HG03378 (cell line): ENCODE measurements around the gene ALX3.
"Not testable (repeated sequence)": the region's sequence is repeated elsewhere in the genome, so short reads cannot be mapped to it uniquely, and the experiment has no call there.

Source experiments
- ATAC-seq: cut with Tn5 transposase; IDR thresholded peaks from one replicate; pipeline ENCODE4 v1.9.1; 2021; ENCODE audit warnings: mild to moderate bottlenecking, moderate library complexity; ENCODE audit not compliant: unreplicated experiment

ALX3 gene

DNA sequence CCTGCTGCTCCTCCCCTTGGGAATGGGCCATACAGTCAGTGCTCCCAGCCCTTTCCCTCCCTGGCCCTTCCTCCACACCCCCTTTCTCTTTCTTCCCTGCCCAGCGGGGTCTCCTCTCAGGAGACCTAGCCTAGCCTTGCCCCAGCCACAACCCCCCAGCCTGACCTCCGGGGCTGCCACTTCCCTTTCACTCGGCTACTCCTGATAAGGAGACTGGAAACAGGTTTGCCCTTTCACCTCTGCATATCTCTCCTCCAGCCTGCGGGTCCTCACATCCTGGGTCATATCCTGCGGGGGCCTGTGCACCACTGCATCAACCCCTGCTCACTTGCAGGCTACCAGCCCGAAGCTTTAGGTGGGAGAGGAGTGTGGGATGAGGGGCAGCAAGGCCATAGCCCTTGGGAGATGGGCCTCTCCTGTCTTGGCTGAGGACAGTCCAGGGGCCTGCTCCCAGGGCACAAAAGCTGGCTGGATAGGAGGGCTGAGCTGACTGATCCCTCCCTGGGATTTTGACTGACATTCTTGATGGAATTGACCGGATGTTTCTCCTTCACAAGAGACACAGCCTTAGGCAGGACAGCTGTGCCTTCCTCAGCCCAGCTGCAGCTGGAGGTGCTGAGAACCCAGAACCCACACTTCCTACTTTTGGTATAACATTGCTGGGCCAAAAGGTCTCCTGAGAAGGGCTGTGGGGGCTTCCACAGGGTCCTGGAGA lies 19.2 kb upstream of the ALX3 start:
- ATAC-seq, result no peak

DNA sequence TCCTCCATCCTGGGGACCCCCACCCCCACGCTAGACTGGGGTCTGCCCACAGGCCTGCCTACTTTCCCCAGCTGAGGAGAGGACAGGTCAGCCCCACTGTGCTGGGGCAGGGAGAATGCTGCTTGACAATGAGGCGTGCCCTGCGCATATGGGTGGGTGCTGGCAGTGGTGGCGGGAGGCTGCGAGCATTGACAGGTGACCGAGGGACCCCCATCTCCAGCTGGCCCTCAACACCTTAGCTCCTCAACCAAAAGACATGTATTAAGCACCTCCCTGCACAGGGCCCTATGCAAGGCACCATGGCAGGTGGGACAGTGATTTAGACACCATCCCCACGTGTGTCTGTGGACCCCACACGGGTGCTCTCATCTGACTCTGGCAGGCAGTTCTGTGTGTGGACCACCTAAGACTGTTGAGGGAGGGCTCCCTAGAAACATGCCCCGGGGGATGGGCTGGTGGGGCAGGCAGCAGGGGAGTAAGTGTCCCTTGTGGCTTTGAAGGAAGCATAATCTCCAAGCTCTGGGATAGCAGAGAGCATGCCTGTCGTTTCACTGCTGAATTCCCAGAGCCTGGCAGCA lies 18.4 kb upstream of the ALX3 start:
- no peak for ATAC-seq

DNA sequence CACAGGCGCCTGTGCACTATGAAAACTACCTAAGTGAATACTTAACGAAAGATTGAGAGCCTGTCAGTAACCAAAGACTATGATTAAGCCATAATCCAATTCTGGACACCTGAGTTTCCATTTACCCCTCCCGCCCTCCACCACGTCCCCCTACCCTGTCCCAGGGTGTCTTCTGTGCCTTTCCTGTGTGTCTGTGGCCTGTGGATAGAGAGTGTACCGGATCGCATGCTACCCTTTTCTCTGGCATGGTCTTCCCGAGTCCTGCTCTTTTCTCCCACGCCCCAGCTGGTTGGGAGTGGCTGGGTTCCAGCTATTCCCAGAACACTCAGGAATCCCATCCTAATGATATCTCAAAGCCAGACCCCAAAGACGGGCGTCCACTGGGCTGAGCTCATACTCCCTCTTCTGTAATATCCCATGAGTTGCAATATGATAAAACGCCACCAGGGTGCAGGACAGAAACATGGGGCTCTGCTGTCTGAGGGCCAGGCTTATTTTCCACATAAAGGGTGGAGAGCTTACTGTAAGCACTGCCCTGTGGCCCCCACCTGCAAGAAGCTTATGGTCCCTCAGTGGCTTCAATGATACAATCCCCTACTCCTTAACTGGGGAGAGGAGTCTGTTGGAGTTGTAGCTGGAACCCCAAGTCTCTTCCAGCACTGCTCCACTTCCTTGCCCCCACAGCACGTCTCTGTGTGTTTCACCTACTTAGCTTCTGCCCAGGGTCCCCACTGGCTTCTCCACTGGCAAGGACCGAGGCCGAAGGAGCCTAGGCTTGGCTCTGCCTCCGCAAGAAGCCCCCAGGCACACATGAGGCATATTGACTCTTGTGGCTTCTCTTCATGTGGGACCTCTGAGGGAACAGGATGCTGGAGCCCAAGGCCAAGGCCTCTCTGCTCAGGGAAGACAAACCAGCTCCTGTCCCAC lies 17.6 kb upstream of the ALX3 start:
- ATAC-seq, result no peak

DNA sequence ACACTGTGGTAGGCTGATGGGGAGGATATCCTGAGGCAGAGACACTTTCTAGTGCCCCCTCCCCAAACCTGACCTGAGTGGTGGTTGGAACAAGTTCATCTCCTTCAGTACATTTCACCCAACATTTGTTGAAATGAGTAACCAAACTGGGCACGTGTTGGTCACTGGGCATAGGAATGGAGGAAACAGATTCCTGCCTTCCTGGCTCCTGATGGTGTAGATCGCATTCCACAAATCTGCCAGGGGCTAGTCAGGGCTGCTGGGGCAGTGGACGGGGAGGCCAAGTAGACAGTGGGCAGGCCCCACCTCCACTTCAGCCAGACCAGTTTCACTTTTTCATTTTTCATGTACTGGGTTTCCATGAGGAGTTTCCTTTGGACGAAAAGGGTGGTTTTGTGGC lies 16.5 kb upstream of the ALX3 start:
- no peak for ATAC-seq

DNA sequence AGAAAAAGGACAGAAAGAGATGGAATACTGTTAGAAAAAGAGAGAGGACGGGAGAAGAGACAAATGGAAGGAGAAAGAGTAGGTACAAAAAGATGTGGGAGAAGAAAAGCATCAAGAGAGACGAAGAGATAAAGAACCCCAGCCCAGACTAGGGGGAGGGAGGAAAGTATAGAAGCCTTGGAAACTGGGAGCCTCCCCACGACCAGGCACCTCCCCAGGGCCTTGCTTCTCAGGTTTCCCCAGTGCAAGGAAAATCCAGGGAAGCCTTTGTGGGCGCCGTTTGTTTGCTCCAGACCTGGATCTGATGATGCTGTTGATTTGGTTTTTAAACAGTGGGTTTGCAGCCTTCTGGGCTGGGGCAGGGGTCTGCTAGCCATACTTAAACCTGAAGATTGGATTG lies 15.2 kb upstream of the ALX3 start:
- ATAC-seq, result no peak

DNA sequence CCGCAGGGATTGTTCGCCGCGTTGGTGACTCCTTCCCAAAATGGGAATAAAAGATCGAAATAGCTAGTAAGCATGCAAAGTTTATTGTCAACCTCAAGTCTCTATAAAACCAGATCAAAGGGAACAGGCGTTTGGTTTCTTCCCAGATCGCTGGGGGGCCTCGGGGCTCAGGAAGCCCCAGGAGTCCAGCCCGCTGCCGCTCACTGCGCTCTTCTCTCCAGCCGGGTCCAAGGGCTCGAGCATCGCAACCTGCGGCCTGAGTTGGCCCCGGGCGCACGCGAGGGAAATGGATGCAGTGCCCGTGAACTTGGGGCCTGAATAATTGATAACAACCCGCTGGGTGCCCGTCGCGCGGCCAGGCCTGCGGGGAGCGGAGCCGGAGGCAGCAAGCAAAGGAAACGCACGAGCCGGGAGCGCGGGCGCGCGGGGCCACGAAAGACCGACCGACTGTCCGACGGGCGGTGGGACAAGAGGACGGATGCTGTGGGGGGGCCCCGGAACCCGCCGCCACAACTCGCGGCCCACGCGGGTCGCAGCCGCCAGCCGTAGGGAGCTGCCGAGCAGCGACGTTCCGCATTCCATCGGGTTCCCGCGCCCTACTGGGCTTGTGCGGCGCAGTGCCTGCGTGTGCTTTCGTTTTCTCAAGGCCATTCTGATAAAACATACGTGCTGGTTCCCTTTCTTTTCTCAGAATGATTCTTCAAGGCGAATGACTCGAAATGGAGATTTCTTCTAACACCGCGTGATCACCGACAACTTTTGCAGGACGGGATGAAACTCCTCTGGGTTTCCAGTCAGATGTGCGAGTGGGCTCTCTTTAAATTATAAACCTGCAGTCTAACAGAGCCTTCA lies 14.0 kb upstream of the ALX3 start:
- ATAC-seq, result no peak

DNA sequence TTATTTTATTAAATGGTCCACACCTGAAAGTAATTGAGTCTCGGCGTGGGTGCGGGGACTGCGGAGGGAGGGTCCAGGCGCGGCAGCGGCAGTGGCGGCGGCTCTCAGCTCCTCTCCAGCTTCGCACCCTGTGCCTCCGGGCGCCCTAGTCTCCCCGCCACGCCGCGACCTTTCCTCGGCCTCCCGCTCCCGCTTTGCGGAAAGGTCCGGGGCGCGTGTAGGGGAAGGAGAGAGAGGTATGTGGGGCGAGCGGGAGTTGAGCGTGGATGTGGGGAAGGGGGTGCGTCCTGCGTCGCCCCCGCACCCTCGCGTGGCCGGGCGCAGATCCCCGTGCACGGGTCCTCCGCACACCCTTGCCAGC lies 13.4 kb upstream of the ALX3 start:
- ATAC-seq, result no peak

DNA sequence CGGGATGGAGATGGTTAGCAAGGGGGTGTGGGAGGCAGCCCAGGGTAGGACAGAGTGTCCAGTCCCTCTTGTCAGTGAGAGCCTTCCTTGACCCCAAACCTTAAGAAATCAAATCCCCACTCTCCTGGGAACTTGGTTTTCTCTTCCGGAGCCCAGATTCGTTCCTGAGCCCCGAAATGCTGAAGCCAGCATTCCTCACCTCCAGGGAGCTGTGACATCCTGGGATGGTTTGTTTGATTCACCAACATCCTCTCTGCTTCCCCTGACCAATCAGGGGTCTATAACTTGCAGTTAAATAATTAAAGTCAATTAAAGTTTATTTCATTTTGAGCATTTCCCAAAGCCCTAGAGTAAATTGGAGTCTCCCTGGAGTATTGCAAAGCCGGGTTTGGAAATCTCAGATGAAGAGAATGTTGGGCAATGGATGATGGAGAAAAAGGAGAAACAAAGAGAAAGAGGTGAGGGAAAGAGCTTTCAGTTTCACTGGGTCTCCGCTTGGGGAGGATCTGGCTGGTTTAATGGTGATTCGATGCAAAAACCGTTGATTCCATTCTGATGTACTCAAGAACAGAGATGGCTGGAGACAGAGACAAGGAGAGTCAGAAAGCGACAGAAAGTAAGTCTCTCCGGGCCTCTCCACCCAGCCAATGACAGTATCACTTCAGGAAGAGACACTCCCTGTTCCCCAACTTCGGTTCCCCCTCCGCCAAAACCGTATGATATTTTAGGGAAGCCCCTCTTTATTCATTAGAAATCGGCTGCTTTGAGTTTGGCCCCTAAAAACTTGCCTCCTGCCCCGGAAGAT lies 12.8 kb upstream of the ALX3 start:
- ATAC-seq, result no peak

DNA sequence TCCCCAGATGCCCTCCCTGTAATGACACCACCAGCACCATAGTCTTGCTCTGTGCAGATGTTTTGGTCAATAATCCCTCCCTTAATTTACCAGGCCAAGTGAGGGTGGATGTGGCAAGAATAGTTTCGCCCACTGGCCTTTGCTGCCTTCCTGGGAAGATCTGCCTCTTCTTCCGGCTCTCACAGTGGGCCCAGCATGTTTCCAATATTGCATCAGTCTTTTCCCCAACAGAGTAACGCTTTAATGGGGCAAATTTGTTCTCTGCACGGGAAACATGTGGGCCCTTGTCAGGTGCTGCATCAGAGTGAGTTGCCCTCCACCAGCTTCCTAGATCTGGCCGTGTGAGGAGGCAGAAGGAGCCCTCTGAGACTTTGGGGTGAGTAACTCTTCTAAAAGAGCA lies 12.0 kb upstream of the ALX3 start:
- no peak for ATAC-seq

DNA sequence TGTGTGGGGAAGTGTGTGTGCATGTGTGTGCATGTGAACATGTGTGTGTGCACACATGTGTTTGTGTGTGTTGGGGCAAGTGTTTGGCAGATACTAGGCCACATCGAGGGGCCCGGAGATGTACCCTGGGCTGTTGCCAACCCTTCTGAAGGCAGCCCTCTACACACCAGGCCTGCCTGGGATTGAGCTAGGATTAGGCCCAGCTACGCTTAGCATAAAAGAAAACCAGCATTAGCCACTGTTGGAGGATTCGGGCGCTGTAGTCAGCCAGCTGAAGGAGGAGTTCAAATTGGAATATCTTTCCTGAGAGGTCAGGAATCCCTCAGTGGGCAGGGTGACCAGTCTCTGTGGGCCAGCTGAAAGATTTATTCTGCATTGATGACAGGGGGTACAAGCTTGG lies 10.6 kb upstream of the ALX3 start:
- ATAC-seq, result no peak

DNA sequence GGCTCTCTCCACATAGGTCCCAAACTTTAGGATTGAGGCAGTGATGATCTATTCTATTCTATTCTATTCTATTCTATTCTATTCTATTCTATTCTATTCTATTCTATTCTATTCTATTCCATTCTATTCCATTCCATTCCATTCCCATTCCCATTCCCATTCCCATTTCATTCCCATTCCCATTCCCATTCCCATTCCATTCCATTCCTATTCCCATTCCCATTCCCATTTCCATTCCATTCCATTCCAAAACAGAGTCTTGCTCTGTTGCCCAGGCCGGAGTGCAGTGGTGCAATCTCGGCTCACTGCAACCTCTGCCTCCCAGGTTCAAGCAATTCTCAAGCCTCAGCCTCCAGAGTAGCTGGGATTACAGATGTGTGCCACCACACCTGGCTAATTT lies 9.5 kb upstream of the ALX3 start:
- ATAC-seq, result not testable (repeated sequence)

DNA sequence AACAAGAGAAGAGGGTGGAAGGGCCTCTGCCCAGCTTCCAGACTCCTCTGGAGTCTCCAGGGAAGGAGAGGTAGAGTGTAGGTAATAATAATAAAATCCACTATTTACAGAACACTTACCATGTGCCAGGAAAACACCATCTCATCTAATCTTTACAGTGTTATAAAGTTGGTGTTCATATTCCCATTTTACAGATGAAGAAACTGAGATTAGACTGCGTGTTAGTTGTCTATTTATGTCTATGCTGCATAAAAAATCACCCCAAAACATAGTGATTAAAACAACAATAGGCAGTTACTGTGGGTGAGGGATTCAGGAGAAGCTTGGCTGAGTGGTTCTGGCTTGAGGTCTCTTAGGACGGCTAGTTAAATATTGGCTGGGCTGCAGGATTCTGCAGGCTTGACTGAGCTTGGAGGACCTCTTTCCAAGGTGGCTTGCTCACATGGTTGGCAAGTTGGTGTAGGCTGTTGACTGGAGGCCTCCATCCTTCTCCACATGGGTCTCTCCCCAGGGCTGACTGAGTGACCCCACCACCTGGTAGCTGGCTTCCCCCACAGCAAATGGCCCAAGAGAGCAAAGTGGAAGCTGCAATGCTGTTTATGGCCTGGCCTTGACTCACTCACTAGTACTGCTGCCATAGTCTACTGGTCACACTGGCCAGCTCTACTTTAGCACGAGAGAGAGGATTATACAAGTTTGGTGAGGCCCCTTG lies 6.5 kb upstream of the ALX3 start:
- ATAC-seq, result no peak

DNA sequence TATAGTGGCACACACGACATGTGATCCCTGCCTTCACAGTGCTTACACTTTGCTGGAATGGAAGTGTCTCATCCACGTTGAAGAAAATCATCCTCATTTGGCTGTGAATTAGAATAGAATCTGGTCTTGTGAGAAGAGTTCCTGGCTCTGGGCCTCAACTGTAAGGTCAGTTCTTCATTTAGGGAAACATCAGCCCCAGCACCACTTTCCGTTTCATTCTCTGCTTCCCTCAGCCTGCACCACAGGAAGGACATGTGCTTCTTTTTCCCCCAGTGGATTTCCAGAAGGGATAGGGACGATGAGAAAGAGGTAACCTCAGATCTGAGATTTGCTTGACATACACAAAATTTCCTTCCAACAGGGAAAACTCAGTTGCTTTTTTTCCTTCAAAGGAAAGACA lies 3.7 kb upstream of the ALX3 start:
- no peak for ATAC-seq

DNA sequence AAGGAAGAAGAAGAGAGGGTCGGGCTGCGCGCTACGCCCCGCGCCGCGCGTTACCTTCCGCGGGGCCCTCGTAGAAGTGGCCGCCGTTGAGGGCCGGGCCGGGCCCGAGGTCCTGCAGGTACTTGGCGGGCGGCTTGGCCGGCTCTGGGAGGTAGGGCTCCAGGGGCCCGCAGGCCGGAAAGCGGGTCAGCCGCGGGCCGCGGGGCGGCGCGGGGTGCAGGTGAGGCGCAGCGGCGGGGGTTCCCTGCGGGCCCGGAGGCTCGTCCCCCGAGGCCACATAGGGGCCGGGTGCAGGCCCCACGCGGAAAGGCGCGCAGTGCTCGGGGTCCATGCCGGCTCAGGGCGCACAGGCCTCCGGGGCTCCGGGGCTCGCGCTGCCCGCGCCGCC lies 196 bp downstream of the ALX3 start:
- ATAC-seq, result no peak

DNA sequence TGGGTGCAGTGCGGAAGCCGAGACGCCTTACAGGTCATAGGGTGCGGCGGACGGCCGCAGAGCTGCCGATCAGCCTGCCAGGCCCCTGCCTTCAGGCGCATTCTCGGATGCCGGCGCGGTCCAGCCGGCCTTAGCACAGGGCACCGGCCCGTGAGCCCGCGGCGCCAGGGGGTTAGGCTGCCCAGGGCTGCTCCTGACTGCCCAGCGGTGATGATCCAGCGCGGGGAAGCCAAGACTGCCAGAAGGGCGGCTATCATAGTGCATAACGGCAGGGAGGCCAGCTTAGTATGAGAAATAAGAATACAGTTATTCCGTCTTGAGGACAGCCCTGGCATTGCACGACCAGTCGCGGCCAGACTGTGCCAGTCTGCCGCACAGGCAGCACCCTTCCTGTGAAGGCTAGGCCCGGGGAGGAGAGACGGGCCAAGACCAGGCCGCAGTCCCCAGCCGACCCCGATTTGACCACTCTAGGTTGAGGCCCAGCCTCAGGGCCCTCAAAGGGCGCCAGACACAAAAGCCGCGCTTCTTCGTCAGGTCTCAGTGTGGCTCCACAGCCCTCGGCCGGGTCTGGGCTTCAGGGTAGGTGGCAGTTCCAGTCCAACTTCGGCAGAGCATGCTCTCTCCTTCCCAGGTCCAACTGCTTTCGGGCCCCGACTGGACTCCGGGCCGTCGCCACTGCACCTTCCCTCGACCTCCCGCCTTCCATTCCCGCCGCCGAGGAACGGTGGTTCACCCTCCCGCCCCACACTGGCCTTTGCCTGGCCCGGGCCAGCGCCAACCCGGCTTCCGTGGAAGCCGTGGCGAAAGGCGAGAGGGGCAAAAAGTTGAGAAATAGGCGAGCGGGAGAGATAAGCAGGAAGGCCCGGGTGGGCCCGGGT lies 829 bp downstream of the ALX3 start:
- ATAC-seq, result no peak

DNA sequence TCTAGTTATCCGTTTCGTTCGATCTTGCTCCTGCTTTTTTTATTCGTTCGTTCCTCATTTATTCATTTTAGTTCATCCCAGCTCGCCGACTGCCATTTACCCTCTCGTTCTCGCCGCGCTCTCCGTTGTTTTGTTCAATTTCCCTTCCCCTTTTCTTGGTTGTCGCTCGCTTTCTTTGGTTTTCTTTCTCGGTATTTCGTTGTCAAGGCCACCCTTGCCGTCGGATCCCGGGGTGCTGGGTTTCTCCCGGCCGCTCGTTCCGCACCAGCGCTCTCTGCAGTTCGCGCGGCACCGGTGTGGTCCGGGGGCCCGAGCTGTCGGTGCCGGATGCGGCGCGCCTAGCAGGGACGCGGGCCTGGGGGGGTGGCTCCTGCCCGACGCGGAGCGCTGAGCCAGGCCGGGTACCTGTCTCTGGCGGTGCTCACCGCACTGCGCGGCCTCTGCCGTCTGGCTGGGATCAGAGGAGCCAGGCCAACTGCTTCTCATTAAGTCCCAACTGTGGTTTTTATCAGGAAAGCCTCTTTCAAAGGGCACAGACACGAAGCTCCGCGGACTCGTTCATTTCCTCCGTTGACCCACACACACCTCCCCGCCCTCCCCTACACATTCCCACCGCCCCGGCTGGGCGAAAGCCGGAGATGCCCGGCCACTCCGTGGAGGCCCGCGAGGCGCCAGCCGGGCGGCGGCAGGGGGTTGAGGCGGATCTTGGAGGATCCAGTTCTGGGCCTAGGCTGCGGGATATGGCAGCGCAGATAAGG lies 1.6 kb downstream of the ALX3 start:
- no peak for ATAC-seq

DNA sequence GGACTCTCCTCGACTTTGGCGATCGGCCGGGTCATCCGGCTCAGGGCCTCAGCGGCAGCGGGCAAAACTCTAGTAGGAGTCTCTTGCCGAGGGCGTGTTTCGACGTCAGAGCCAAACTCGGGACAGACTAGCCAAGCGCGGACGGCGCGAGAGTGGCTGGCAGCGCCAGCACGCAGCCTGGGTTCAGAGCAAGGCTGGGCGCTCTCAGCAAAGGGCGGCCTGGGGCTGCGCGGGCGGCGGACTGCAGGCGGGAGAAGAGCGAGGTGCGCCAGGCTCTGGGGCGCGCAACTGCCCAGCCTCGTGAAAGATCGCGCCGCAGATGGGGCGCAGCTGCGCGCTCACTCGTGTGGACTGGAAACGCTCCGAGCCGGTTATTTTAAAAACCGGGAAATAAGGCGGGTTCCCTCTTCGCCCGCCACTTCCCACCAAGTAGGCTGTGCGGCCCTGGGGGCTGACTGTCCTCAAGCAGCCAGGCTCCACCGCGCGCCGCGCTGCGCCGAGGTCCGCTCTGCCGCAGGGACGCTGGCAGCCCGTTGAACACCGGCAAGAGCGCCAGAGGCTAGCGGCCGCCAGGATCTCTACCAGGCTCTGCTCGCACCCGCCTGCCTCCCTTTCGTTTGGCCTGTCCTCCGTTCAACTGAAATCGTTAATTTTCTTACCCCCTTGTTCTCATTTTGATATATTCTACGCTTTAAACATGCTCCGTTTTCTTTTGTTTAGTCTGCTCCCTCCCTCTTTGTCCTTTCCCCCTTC lies 2.4 kb downstream of the ALX3 start:
- no peak for ATAC-seq
